ENCODE measurements around the gene CD180.
"Not testable (repeated sequence)": the region's sequence is repeated elsewhere in the genome, so short reads cannot be mapped to it uniquely, and the experiment has no call there.

CD180 gene

GRCh38 chr5:67188274-67189078 is 8.1 kb downstream of the CD180 start:
- no peak for DNase-seq (ENCODE audit: low read depth)

- DNase-seq (ENCODE audit: low read depth) = no peak
These were observed 9.4 kb downstream of the CD180 start for GRCh38 chr5:67187006-67187715.

GRCh38 chr5:67183859-67184258 is 12.7 kb downstream of the CD180 start:
- no peak for DNase-seq (ENCODE audit: low read depth)

GRCh38 chr5:67182301-67182790 is 14.3 kb downstream of the CD180 start:
- DNase-seq (ENCODE audit: low read depth) = no peak

GRCh38 chr5:67181648-67182221 is 14.9 kb downstream of the CD180 start:
- DNase-seq (ENCODE audit: low read depth) = no peak

GRCh38 chr5:67179697-67180361 is 16.8 kb downstream of the CD180 start:
- no peak for DNase-seq (ENCODE audit: low read depth)

GRCh38 chr5:67178966-67179365 is 17.6 kb downstream of the CD180 start:
- DNase-seq (ENCODE audit: low read depth) = no peak

GRCh38 chr5:67178085-67178484 is 18.5 kb downstream of the CD180 start:
- DNase-seq (ENCODE audit: low read depth) = no peak

GRCh38 chr5:67176936-67177335 is 19.7 kb downstream of the CD180 start:
- DNase-seq (ENCODE audit: low read depth) = no peak

GRCh38 chr5:67173959-67174358 is 22.6 kb downstream of the CD180 start:
- no peak for DNase-seq (ENCODE audit: low read depth)

GRCh38 chr5:67173351-67173750 is 23.2 kb downstream of the CD180 start:
- DNase-seq (ENCODE audit: low read depth) = not testable (repeated sequence)

- DNase-seq (ENCODE audit: low read depth) = no peak
These were observed 25.8 kb downstream of the CD180 start for GRCh38 chr5:67170767-67171166.

GRCh38 chr5:67168069-67168468 is 28.5 kb downstream of the CD180 start:
- no peak for DNase-seq (ENCODE audit: low read depth)

GRCh38 chr5:67166460-67167285 is 29.9 kb downstream of the CD180 start:
- peak; percentile 33 for DNase-seq (ENCODE audit: low read depth)

- peak; percentile 54 for DNase-seq (ENCODE audit: low read depth)
These were observed 30.8 kb downstream of the CD180 start for GRCh38 chr5:67165526-67166459.

- DNase-seq (ENCODE audit: low read depth) = no peak
These were observed 31.6 kb downstream of the CD180 start for GRCh38 chr5:67164856-67165525.

- no peak for DNase-seq (ENCODE audit: low read depth)
These were observed 32.6 kb downstream of the CD180 start for GRCh38 chr5:67163863-67164595.

- DNase-seq (ENCODE audit: low read depth) = no peak
These were observed 33.3 kb downstream of the CD180 start for GRCh38 chr5:67163231-67163756.

- DNase-seq (ENCODE audit: low read depth) = no peak
These were observed 34.8 kb downstream of the CD180 start for GRCh38 chr5:67161767-67162166.
